Activated CD4-positive, alpha-beta T cell treated with anti-CD3 and anti-CD28 coated beads, Interleukin-2, amount 50 U/mL, for 16 hours (primary cell): ENCODE results near the gene PTP4A2.

Experiments used
- DNase-seq: peaks from one replicate; pipeline ENCODE4 v3.0.0-alpha.2; 2020

The PTP4A2 gene

DNA sequence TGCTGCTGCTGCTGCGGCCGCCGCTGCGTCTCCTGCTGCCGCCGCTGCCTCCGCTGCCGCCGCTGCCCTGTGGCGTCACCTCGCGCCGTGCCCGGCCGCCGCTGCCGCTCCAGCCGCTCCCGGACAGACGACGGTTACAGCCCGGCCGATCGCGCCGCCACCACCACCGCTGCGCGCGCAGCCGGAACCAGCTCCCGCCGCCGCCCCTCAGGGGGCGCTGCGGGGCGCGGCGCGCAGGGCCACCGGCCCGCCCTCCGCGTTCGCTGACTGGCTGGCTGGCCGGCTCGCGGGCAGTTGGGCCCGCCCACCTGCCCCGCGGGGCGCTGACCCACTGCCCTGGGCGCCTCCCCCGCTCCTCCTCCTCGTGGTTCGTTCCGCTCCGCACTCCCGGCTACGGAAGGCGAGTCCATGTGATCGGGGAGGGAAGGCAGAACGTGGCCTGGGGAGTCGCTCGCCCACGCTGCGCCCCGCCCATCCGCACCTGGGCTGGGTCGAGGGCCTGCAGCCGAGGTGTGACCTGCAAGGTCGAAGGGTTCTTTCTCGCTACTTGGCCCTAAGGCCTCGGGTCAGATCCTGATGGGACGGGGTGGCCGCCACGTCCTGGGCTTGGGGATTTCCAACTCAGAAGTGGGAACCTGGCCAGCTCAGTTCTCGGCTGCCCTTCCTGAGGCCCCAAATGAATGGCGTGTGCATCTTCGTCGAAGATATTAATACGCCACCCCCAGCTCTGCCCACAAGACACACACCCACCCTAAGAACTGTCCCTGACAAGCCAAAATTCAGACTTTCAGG, at the start of gene PTP4A2:
TSS of gene PTP4A2 (minus strand) at position 185 of the 792 bp plus-strand sequence. CDS start 19,303 bp downstream, outside the sequence.
- peak; percentile 97 for DNase-seq

- no peak for DNase-seq
These were observed 49.0 kb upstream of the PTP4A2 start for GRCh38 chr1:31987135-31987619.

DNA sequence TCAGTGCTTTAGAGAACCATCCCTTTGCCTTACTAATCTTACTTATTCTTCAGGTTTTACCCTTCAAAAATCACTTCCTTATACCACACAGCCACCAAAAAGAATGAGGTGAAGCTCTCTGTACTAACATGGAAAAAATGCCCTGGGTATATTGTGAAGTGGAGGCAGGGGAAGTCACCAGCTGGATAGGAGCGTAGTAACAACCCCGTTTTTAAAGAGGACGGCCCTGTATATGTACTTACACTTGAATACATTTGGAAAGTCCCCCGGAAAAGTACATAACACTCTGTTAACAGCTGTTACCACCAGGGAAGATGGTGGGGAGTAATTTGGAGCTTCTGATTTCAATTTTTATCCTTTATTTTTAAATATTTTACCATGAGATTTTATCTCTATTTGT, 47.3 kb upstream of the PTP4A2 start:
- peak; percentile 50 for DNase-seq

DNA sequence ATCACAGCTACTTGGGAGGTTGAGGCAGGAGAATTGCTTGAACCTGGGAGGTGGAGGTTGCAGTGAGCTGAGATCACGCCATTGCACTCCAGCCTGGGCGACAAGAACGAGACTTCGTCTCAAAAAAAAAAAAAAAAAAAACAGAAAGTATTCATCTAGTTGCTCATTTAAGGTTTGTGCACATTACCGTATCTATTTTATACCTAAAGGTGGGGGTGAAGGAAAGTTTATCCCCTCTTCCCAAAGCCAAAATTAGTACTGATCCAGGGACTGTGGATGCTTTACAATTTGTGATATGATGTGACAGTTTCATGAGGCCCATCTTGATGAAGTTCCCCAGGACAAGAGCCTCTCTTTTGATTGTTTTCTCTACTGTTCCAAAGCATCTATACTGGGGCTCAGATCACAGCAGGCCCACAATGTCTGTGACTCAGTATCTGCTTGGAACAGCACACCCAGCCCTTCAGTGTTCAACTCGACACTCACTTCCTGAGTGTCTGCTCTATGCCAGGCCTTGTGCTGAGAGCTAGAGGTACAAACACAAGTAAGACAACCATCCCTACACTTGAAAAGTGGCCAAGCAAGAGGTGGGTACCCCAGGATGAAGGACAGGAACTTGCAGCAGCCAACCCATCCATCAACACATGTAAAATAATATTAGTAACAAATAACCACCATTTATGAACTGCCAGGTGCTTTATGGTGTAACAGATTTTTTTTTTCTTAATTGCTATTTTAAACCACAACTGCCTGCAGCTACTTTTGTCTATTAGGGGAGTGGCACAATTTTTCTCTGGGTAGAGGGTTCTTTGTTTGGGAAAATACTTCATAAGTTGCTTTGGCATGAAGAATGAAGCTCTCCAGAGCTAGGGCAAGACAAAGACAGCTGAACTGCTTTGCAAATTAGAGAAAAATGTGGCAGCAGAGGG, 46.5 kb upstream of the PTP4A2 start:
- peak; percentile 45 for DNase-seq

- DNase-seq: peak; percentile 70
These were observed 43.8 kb upstream of the PTP4A2 start for GRCh38 chr1:31981972-31982371.

- DNase-seq: no peak
These were observed 43.3 kb upstream of the PTP4A2 start for GRCh38 chr1:31981456-31981839.

DNA sequence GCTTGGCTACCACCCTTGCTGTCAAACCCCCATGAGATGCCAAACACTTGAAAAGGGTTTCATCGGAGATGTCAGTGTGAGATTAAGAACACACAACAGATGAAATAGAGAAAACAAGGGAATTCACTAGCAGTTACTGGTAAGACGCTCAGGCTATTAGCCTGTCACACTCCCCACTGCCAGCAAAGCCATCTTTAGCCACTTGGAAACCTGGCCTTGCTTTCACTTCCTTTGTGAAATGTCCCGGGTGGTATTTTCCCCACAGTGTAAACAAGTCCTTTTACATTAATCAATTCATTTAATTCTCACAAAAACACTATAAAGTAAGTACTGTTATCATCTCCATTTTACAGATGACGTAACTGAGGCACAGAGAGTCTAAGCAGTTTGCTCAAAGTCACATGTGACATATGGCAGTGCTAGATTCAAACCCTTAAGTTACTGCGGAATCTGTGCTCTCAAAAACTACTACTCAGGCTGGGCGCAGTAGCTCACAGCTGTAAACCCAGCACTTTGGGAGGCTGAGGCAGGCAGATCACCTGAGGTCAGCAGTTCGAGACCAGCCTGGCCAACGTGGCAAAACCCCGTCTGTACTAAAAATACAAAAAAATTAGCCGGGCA, 42.8 kb upstream of the PTP4A2 start:
- no peak for DNase-seq

DNA sequence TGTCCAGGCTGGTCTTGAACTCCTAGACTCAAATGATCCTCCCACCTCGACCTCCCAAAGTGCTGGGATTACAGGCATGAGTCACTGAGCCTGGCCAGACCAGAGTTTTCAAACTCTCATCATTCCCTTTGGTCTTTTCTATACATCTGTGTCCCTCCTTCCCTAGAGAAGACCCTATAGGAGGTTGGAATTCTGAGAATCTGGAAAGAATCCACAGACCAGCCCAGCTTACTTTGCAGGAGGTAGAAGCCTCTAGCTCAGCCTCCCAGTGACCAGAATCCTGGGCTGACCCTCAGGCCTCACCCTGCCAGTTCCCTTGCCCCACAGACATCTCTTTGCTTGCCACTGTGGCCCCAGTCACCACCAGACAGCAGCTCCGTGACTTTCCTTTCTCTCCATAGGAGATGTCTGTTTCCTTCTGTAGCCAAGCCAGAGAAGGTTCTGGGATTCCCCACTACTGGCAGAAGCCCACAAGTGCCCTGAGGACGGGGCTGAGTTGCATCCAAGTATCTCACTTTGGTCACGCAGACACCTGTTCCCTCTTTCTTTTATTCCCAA, 40.8 kb upstream of the PTP4A2 start:
- DNase-seq: no peak

GRCh38 chr1:31977385-31978131, 39.4 kb upstream of the PTP4A2 start:
- DNase-seq: no peak

DNA sequence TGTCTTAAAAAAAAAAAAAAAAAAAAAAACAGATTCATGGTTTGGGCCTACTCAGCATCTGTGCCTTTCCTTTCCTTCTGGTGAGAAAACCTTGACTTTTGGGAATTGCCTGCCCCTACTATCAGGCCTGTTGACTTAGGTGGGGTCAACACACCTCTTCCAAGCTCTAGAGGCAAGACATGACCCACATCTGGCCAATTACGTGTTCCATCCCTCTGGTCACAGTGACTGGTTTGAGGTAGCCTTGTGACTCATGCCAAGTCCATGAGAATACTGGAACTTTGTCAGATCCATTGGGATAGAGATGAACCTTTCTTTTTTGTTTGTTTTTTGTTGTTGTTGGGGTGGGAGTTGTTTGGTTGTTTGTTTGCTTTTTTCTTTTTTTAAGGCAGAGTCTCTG, 38.2 kb upstream of the PTP4A2 start:
- DNase-seq: no peak

GRCh38 chr1:31970873-31971272, 32.7 kb upstream of the PTP4A2 start:
- DNase-seq: no peak

DNA sequence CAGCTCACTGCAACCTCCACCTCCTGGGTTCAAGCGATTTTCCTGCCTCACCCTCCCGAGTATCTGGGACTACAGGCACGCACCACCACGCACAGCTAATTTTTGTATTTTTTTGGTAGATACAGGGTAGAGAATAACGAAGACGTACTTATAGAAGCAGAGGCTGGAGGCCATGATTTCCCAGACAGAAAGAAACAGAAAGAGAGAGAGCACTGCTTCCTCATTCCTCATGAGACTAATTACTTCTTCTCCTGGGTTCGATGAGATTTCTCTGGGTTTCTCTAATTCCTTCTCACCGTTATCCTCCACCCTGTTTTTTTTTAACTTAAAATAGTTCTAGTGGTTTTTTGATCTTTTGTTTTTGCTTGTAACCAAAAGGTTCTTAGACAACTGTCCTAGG, 23.4 kb upstream of the PTP4A2 start:
- DNase-seq: no peak

DNA sequence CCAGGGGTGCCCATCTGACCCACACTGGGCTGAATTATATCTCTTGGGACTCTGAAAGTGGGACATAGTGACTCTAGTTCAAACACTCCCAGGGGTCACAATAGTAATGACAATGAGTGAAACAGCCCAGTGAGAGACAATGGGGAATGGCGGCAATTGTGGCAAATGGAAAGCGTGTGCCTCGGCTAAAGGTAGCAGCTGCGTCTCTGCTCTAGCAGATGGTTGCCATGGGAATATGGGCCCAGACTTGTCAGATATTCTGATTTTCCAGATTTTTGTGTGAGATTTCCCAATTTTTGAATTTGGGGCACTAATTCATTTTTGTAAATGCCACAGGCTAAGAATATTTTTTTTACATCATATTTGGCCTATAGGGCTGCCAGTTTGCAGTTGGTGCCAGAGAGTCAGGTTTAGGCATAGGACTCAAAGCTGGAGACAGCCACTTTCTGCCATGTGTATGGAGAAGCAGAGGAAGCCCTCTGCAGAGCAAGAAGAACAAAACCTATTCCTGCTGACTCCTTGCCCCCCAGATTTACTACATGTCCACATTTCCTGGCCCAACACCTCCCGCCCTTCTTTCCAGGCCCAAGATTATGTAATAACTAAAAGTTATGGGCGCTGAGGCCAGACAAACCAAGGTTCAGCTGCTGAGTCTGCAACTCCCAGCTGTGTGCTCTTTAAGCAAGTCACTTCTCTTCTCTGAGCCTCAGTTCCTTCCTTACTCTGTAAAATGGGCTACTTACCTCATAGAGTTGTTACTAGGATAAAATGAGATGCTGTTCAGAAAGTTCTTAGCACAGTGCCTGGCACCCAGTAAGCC, 21.6 kb upstream of the PTP4A2 start:
- DNase-seq: no peak

GRCh38 chr1:31957701-31958674, 19.8 kb upstream of the PTP4A2 start:
- peak; percentile 90 for DNase-seq

- DNase-seq: peak; percentile 96
These were observed 18.0 kb upstream of the PTP4A2 start for GRCh38 chr1:31955917-31956736.

DNA sequence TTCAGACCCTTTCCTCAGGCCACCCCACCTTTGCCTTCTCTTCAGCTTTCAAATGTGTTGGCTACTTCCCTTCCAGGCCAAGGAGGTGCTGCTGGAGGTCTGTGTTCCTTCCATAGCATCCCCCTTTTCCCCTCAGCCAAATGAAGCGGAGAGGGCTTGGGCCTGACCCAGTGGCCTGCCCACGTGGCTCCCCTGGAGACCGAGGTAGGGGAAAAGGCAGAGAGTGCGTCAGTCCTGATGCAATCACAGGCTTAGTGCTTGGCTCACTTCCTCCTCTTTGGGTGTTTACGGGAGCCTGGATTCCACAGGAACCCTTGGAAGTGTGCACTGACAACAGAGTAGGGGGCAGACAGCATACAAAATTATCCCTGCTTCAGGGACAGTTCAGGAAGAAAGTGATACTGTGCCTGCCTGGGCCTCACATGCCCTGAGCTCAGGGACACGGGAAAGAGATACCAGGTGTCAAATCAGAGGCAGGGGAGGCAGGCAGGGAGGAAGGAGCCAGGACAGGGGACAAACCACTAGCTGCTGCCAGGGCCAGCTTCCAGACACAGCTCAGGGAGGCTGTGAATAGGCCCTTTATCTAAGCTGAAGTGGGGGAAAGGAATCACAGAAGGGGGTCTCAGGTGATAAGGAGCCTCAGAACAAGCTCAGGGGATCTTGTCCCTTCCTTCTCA, 16.6 kb upstream of the PTP4A2 start:
- DNase-seq: no peak

GRCh38 chr1:31952825-31953220, 14.7 kb upstream of the PTP4A2 start:
- DNase-seq: no peak

DNA sequence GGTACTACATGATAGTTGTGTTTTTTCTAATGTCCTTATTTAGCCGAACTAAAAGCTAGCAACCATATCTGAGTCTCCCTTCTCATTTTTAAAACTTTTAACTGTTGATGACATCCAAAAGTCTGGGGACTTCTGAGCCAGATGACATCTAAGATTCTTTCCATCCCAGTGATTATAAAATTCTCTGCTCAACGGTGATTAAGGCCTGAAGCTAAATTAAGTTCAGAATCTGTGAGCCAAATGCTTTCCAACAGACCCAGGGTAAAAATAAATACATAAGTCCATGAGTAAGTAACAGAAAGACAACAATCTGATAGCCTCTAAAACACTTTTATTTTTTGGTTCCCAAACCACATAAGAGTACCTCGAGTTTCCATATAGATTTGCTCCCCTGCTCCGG, 13.1 kb upstream of the PTP4A2 start:
- no peak for DNase-seq

GRCh38 chr1:31949862-31950261, 11.7 kb upstream of the PTP4A2 start:
- DNase-seq: no peak
